Effector memory CD4-positive, alpha-beta T cell (primary cell): Measurements from ENCODE around the gene TKT.

Experiments
- DNase-seq, 3 donors: peaks; one replicate each; pipeline ENCODE4 v3.0.0-alpha.2; 2020
- H3K27ac ChIP-seq: 2 replicates; pipeline ENCODE4 v1.7.0; 2013; ENCODE audit warnings: mild to moderate bottlenecking, low read length, moderate library complexity; ENCODE audit not compliant: insufficient read depth, poor library complexity, severe bottlenecking
- H3K27me3 ChIP-seq: replicated peaks from 2 replicates; pipeline ENCODE4 v1.7.0; 2013; ENCODE audit warnings: mild to moderate bottlenecking, low read length; ENCODE audit not compliant: insufficient read depth, control insufficient read depth, poor library complexity, severe bottlenecking
- H3K36me3 ChIP-seq: 2 replicates; pipeline ENCODE4 v1.7.0; 2013; ENCODE audit warnings: mild to moderate bottlenecking, low read length, moderate library complexity; ENCODE audit not compliant: control insufficient read depth, insufficient read depth
- H3K4me1 ChIP-seq: 2 replicates; pipeline ENCODE4 v1.7.0; 2013; ENCODE audit warnings: low read length, mild to moderate bottlenecking; ENCODE audit not compliant: control insufficient read depth, insufficient read depth, poor library complexity, severe bottlenecking
- H3K4me3 ChIP-seq: 2 replicates; pipeline ENCODE4 v1.7.0; 2013; ENCODE audit warnings: low read length, low read depth, mild to moderate bottlenecking; ENCODE audit not compliant: insufficient read depth, poor library complexity, severe bottlenecking
- H3K9me3 ChIP-seq: 2 replicates; pipeline ENCODE4 v1.7.0; 2013; ENCODE audit warnings: mild to moderate bottlenecking, low read length, moderate library complexity; ENCODE audit not compliant: control insufficient read depth

Gene TKT

DNA sequence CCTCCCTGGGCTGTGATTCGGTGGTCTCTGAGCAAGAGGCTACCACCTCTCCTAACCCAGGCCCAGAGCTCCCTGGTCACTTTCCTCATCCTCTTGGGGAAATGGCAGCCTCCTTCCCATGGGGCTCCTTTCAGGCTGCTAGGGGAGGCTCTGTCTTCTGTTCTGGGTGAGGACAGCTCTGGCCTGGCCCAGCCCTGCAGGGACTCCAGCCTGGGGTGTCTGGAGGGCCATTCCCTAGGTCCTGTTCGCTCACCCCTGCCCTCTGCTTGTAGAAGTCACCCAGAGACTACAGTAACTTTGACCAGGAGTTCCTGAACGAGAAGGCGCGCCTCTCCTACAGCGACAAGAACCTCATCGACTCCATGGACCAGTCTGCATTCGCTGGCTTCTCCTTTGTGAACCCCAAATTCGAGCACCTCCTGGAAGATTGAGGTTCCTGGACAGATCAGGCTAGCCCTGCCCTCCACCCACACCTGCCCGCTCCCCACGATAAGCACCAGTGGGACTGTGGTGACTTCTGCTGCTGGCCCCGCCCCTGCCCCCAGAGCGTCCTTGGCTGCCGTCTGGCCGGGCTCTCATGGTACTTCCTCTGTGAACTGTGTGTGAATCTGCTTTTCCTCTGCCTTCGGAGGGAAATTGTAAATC lies 63.9 kb downstream of the TKT start:
- Histone ChIP-seq H3K27ac (no peak overlapping the region), H3K36me3 (peaks cover 30% of the 10 kb centered on the region), H3K27me3 (no peaks in the 10 kb centered on the region), H3K4me3 (no peak overlapping the region), H3K4me1 (peaks cover 3% of the 10 kb centered on the region), H3K9me3 (no peaks in the 10 kb centered on the region)
- DNase-seq: no peak

DNA sequence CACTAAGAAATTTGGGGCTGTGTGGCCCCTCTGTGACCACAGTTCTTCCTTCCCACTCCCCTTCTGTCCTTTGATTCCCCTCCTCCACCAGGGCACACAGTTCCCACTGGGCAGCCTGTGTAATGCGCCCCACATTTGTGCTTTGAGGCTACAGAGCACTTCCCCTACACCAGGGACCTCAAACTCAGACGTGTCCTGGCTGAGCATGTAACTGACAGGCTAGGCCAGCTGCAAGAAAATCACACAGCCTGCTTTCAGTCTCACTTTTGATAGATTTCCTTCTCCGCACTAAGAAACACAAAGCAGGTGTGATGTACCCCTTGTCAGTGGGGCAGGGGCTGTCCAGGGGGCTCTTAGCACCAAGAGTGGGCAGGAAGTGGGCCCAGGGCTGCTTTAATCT lies 65.2 kb downstream of the TKT start:
- Histone ChIP-seq H3K27me3 (no peaks in the 10 kb centered on the region), H3K36me3 (peaks cover 40% of the 10 kb centered on the region), H3K4me3 (no peak overlapping the region), H3K27ac (no peak overlapping the region), H3K4me1 (peaks cover under 1% of the 10 kb centered on the region), H3K9me3 (no peaks in the 10 kb centered on the region)
- DNase-seq: no peak

GRCh38 chr3:53189276-53189675 lies 66.5 kb downstream of the TKT start:
- Histone ChIP-seq H3K27me3 (no peaks in the 10 kb centered on the region), H3K27ac (no peak overlapping the region), H3K4me3 (no peak overlapping the region), H3K36me3 (peaks cover 49% of the 10 kb centered on the region), H3K9me3 (no peaks in the 10 kb centered on the region), H3K4me1 (no peaks in the 10 kb centered on the region)
- DNase-seq: no peak

DNA sequence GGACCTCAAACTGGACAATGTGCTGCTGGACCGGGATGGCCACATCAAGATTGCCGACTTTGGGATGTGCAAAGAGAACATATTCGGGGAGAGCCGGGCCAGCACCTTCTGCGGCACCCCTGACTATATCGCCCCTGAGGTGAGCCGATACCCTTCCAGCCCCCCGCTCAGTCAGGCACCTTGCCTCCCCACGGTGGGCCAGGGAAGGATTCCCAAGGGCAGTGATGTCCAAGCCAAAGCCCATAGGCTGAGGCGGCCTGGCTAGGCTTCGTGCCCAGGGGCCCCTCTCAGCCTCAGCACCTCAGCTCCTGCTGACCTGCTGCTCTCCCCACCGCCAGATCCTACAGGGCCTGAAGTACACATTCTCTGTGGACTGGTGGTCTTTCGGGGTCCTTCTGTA lies 67.1 kb downstream of the TKT start:
- Histone ChIP-seq H3K4me3 (no peak overlapping the region), H3K27ac (no peak overlapping the region), H3K4me1 (no peaks in the 10 kb centered on the region), H3K36me3 (peaks cover 51% of the 10 kb centered on the region), H3K9me3 (no peaks in the 10 kb centered on the region), H3K27me3 (no peaks in the 10 kb centered on the region)
- DNase-seq: no peak

- DNase-seq: no peak
- H3K36me3 ChIP-seq: peaks cover 56% of the 10 kb centered on the region
- no peaks in the 10 kb centered on the region for H3K9me3 ChIP-seq
- H3K27ac ChIP-seq: no peak overlapping the region
- H3K27me3 ChIP-seq: no peaks in the 10 kb centered on the region
- no peak overlapping the region for H3K4me3 ChIP-seq
- H3K4me1 ChIP-seq: no peaks in the 10 kb centered on the region
Measured at GRCh38 chr3:53188136-53188685, 67.6 kb downstream of the TKT start.

GRCh38 chr3:53187430-53187829 lies 68.4 kb downstream of the TKT start:
- Histone ChIP-seq H3K27me3 (no peaks in the 10 kb centered on the region), H3K36me3 (peaks cover 63% of the 10 kb centered on the region), H3K4me1 (no peaks in the 10 kb centered on the region)

DNA sequence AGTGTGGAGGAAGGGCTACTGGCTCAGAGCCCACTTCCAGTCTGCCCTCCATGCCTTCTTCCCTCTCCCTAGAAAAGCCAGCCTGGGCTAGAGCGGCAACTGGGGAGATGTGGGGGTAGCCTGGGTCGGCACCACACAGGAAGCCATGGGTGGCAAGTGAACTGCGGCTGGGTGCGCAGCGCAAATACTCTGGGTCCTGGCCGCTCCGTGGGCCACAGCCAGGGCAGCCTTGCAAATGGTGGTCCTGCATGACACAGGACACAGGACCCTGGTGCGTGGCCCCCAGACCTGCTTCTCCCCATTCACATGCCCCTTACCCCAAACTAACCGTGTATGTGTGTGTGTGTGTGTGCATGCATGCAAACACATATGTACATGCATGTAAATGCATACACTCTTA lies 69.1 kb downstream of the TKT start:
- no peak for DNase-seq
- H3K36me3 ChIP-seq: peaks cover 61% of the 10 kb centered on the region
- H3K27me3 ChIP-seq: no peaks in the 10 kb centered on the region
- H3K27ac ChIP-seq: no peak overlapping the region
- no peaks in the 10 kb centered on the region for H3K9me3 ChIP-seq
- H3K4me3 ChIP-seq: no peak overlapping the region
- H3K4me1 ChIP-seq: no peaks in the 10 kb centered on the region

More at GRCh38 chr3:53187430-53187829, 68.4 kb downstream of the TKT start:
- H3K9me3 ChIP-seq: no peaks in the 10 kb centered on the region
- no peak overlapping the region for H3K4me3 ChIP-seq
- H3K27ac ChIP-seq: no peak overlapping the region
- no peak for DNase-seq

DNA sequence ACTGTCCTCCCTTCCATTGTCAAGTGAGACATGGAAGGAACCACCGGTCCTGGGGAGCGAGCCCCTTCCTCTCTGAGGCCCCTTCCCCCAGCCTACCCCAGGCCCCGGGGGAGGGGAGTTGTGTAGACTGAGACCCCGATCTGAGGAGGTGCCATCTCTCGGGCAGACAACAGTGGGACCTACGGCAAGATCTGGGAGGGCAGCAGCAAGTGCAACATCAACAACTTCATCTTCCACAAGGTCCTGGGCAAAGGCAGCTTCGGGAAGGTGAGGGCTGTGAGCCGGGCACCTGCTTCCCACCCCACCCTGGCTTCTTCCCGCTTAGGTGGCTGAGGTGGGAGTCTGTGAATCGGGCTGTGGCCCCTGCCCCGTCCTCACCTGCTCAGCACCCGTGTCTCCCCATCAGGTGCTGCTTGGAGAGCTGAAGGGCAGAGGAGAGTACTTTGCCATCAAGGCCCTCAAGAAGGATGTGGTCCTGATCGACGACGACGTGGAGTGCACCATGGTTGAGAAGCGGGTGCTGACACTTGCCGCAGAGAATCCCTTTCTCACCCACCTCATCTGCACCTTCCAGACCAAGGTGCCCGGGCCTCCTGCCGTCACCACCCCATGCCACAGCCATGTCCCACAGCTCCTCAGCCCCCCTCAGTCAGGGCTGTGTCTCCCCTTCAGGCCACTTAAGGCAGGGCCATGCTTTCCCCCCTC lies 69.9 kb downstream of the TKT start:
- Histone ChIP-seq H3K4me3 (no peak overlapping the region), H3K27ac (no peak overlapping the region), H3K36me3 (peaks cover 69% of the 10 kb centered on the region), H3K9me3 (no peaks in the 10 kb centered on the region), H3K27me3 (no peaks in the 10 kb centered on the region), H3K4me1 (no peaks in the 10 kb centered on the region)
- no peak for DNase-seq

GRCh38 chr3:53184701-53185100 lies 71.1 kb downstream of the TKT start:
- H3K9me3 ChIP-seq: no peaks in the 10 kb centered on the region
- no peak overlapping the region for H3K27ac ChIP-seq
- H3K36me3 ChIP-seq: peaks cover 72% of the 10 kb centered on the region
- H3K4me1 ChIP-seq: no peaks in the 10 kb centered on the region
- H3K27me3 ChIP-seq: no peaks in the 10 kb centered on the region
- no peak overlapping the region for H3K4me3 ChIP-seq
- no peak for DNase-seq

GRCh38 chr3:53183514-53183913 lies 72.3 kb downstream of the TKT start:
- no peak overlapping the region for H3K4me3 ChIP-seq
- no peak overlapping the region for H3K27ac ChIP-seq
- no peaks in the 10 kb centered on the region for H3K27me3 ChIP-seq
- peaks cover 72% of the 10 kb centered on the region for H3K36me3 ChIP-seq
- H3K9me3 ChIP-seq: no peaks in the 10 kb centered on the region
- no peaks in the 10 kb centered on the region for H3K4me1 ChIP-seq
- no peak for DNase-seq
